Measurements from ENCODE around the gene LSM3.

- TF ChIP-seq, protein P1, sequence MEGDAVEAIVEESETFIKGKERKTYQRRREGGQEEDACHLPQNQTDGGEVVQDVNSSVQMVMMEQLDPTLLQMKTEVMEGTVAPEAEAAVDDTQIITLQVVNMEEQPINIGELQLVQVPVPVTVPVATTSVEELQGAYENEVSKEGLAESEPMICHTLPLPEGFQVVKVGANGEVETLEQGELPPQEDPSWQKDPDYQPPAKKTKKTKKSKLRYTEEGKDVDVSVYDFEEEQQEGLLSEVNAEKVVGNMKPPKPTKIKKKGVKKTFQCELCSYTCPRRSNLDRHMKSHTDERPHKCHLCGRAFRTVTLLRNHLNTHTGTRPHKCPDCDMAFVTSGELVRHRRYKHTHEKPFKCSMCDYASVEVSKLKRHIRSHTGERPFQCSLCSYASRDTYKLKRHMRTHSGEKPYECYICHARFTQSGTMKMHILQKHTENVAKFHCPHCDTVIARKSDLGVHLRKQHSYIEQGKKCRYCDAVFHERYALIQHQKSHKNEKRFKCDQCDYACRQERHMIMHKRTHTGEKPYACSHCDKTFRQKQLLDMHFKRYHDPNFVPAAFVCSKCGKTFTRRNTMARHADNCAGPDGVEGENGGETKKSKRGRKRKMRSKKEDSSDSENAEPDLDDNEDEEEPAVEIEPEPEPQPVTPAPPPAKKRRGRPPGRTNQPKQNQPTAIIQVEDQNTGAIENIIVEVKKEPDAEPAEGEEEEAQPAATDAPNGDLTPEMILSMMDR (IDR thresholded peaks at IDR 0.05; ENCODE audit: low read length) = no peak
- TF ChIP-seq EZH2 (IDR thresholded peaks at IDR 0.05; ENCODE audit: borderline replicate concordance, low read length) = no peak
Observed at GRCh38 chr3:14214764-14215163, 36.1 kb downstream of the LSM3 start.

Measured in OCI-LY1 (cell line).